ENCODE measurements around the gene KARS1.
A peak's percentile ranks its signal among the peaks of the same experiment; 100 is the strongest.
"Not testable (repeated sequence)": the region's sequence is repeated elsewhere in the genome, so short reads cannot be mapped to it uniquely, and the experiment has no call there.

Gene KARS1

GRCh38 chr16:75624921-75625334, 22.5 kb downstream of the KARS1 start:
- DNase-seq (ENCODE audit: low read depth, low spot score): no peak

GRCh38 chr16:75622761-75623605, 24.5 kb downstream of the KARS1 start, which contains the start of gene ADAT1:
Gene ADAT1, minus strand, starts transcription at chr16:75623281. Its CDS starts 2,482 bp downstream, at chr16:75620799.
- peak; percentile 96 for DNase-seq (ENCODE audit: low read depth, low spot score)

- no peak for DNase-seq (ENCODE audit: low read depth, low spot score)
Measured at GRCh38 chr16:75621170-75621477, 26.3 kb downstream of the KARS1 start.

- DNase-seq (ENCODE audit: low read depth, low spot score): no peak
Measured at GRCh38 chr16:75620326-75621169, 26.9 kb downstream of the KARS1 start.

- DNase-seq (ENCODE audit: low read depth, low spot score): no peak
Measured at GRCh38 chr16:75618780-75619179, 28.7 kb downstream of the KARS1 start.

GRCh38 chr16:75617121-75617520, 30.3 kb downstream of the KARS1 start:
- DNase-seq (ENCODE audit: low read depth, low spot score): no peak

- DNase-seq (ENCODE audit: low read depth, low spot score): no peak
Measured at GRCh38 chr16:75616521-75617010, 30.9 kb downstream of the KARS1 start.

- no peak for DNase-seq (ENCODE audit: low read depth, low spot score)
Measured at GRCh38 chr16:75615619-75616018, 31.8 kb downstream of the KARS1 start.

GRCh38 chr16:75614066-75614897, 33.2 kb downstream of the KARS1 start:
- peak; percentile 17 for DNase-seq (ENCODE audit: low read depth, low spot score)

- DNase-seq (ENCODE audit: low read depth, low spot score): no peak
Measured at GRCh38 chr16:75606507-75606906, 41.0 kb downstream of the KARS1 start.

GRCh38 chr16:75603241-75603640, 44.2 kb downstream of the KARS1 start:
- no peak for DNase-seq (ENCODE audit: low read depth, low spot score)

- DNase-seq (ENCODE audit: low read depth, low spot score): no peak
Measured at GRCh38 chr16:75599452-75600277, 47.8 kb downstream of the KARS1 start.

GRCh38 chr16:75593825-75594820, 53.3 kb downstream of the KARS1 start:
- no peak for DNase-seq (ENCODE audit: low read depth, low spot score)

- no peak for DNase-seq (ENCODE audit: low read depth, low spot score)
Measured at GRCh38 chr16:75593308-75593707, 54.2 kb downstream of the KARS1 start.

- not testable (repeated sequence) for DNase-seq (ENCODE audit: low read depth, low spot score)
Measured at GRCh38 chr16:75591927-75592326, 55.5 kb downstream of the KARS1 start.

- no peak for DNase-seq (ENCODE audit: low read depth, low spot score)
Measured at GRCh38 chr16:75590920-75591843, 56.3 kb downstream of the KARS1 start.

- DNase-seq (ENCODE audit: low read depth, low spot score): no peak
Measured at GRCh38 chr16:75589306-75589705, 58.2 kb downstream of the KARS1 start.

- no peak for DNase-seq (ENCODE audit: low read depth, low spot score)
Measured at GRCh38 chr16:75588716-75589115, 58.7 kb downstream of the KARS1 start.

Measured in smooth muscle cell of the brain vasculature (primary cell).